ENCODE measurements around the gene CRIP2. TPM values are rescaled to one million over a fixed set of nuclear protein-coding genes. Genes with fewer than 3 reads are reported as not detected.

Gene CRIP2
- total RNA-seq, 1 donor from 2014 or later: 78.5 TPM

DNA sequence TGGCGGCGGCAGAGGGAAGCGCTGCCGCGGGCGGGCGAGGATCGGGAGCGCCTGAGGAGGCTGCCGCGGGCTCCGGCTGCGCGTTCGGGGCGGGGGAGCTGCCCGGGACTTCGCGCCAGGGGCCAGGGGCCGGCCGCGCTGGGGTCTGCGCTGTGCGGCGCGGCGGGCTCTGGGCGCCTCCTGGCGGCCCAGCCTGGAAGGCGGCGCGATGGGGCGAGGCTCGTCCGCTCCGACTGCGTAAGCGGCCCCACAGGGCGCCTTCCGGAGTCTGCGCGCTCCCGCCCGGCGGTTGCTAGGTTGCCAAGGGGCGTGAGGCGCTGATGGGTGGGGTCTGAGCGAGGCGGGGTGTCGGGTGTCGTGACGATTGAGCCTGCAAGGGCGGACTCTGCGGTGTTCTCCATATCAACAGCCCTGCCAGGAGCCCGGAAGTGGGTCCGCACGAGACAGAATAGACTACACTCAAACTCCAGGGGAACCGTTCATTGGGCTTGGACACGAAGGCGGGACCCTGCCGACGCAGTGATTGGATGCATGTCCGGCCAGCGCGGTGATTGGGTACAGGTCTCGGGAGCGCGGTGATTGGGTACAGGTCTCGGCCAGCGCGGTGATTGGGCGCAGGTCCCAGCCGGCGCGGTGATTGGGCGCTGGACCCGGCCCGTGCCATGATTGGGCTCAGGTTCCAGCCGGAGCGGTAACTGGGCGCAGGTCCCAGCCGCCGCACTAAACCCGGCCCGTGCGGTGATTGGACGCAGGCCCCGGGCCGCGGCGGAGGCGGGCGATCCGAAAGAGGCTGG lies 16.1 kb downstream of the CRIP2 start, which contains the start of gene TEDC1:
Gene TEDC1 (plus strand): TSS at position 675 of the 794 bp plus-strand sequence. CDS start 130 bp downstream, outside the sequence.
- peaks cover 16% of the 10 kb centered on the region for H3K27me3 Mint-ChIP-seq (ENCODE audit: unreplicated experiment)
- peak; percentile 75 for TF ChIP-seq CTCF (IDR thresholded peaks at IDR 0.05; ENCODE audit: partially characterized antibody, unreplicated experiment)
- H3K4me1 Mint-ChIP-seq (ENCODE audit: low read depth, unreplicated experiment): peaks cover 2% of the 10 kb centered on the region
- peak; percentile 97 for DNase-seq
- peak within 1 kb of the TSS; percentile 86 for H3K4me3 Mint-ChIP-seq (ENCODE audit: unreplicated experiment)
- peaks cover 5% of the 10 kb centered on the region for H3K9me3 Mint-ChIP-seq (ENCODE audit: unreplicated experiment)
- H3K27ac Mint-ChIP-seq (ENCODE audit: unreplicated experiment): peak within 1 kb of the TSS; percentile 86
- no peaks in the 10 kb centered on the region for H3K36me3 Mint-ChIP-seq (ENCODE audit: unreplicated experiment)

- DNase-seq: peak; percentile 63
- peaks cover 2% of the 10 kb centered on the region for H3K4me1 Mint-ChIP-seq (ENCODE audit: low read depth, unreplicated experiment)
- peak overlapping the region; percentile 86 for H3K4me3 Mint-ChIP-seq (ENCODE audit: unreplicated experiment)
- H3K27me3 Mint-ChIP-seq (ENCODE audit: unreplicated experiment): peaks cover 14% of the 10 kb centered on the region
- TF ChIP-seq CTCF (IDR thresholded peaks at IDR 0.05; ENCODE audit: partially characterized antibody, unreplicated experiment): no peak
- peaks cover 5% of the 10 kb centered on the region for H3K9me3 Mint-ChIP-seq (ENCODE audit: unreplicated experiment)
- H3K27ac Mint-ChIP-seq (ENCODE audit: unreplicated experiment): peak overlapping the region; percentile 52
- no peaks in the 10 kb centered on the region for H3K36me3 Mint-ChIP-seq (ENCODE audit: unreplicated experiment)
Observed at GRCh38 chr14:105491366-105491973, 16.8 kb downstream of the CRIP2 start.

GRCh38 chr14:105492031-105492970 lies 17.7 kb downstream of the CRIP2 start:
- Mint-ChIP-seq H3K27me3 (ENCODE audit: unreplicated experiment) (peaks cover 14% of the 10 kb centered on the region), H3K9me3 (ENCODE audit: unreplicated experiment) (peaks cover 5% of the 10 kb centered on the region), H3K27ac (ENCODE audit: unreplicated experiment) (peak overlapping the region; percentile 52), H3K4me3 (ENCODE audit: unreplicated experiment) (peak overlapping the region; percentile 86), H3K36me3 (ENCODE audit: unreplicated experiment) (no peaks in the 10 kb centered on the region), H3K4me1 (ENCODE audit: low read depth, unreplicated experiment) (peaks cover 2% of the 10 kb centered on the region)
- peak; percentile 13 for TF ChIP-seq CTCF (IDR thresholded peaks at IDR 0.05; ENCODE audit: partially characterized antibody, unreplicated experiment)
- DNase-seq: peak; percentile 14

DNA sequence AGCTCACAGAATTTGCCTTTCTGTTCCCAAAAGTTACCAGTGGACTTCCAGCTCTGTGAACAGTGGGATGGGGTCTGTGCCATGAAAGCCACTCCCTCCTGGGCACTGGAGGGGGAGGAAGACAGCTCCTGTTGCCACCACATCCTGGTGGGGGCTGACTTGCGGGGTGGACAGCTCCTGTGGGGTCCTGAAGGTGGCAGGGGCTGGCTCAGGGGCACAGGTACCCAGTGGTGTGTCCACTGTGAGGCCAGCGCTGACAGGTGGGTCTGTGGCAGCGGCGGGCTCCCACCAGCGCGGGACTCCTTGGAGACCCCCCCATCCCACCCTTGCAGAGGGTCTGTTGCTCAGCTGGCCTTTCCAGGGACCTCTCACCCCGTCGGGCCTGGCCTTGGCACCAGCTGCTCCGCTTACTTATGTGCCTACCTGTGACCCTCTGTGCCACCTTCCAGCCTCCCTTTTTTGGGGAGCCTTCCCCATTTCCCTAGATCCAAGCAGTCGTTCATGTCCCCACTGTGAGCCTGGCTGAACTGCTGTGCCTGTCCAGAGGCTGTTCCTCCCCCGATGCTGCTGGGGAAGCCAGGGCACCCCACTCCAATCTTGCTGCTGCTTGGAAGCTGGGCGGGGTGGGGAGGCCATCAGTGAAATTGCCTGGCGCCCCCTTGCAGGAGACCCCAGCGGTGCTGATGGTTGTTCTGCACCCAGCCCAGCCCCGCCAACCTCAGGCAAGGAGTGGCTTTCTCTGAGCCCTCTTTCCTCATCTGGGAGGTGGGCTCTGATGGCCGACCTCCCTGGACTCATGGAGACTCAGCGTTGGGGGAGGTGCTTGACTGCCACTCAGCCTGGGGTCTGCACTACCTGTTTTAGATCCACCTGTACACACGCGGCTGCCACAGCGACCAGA lies 18.6 kb downstream of the CRIP2 start:
- Mint-ChIP-seq H3K4me1 (ENCODE audit: low read depth, unreplicated experiment) (peaks cover 2% of the 10 kb centered on the region), H3K9me3 (ENCODE audit: unreplicated experiment) (peaks cover 7% of the 10 kb centered on the region), H3K27ac (ENCODE audit: unreplicated experiment) (no peak overlapping the region), H3K27me3 (ENCODE audit: unreplicated experiment) (peaks cover 16% of the 10 kb centered on the region), H3K4me3 (ENCODE audit: unreplicated experiment) (no peak overlapping the region), H3K36me3 (ENCODE audit: unreplicated experiment) (no peaks in the 10 kb centered on the region)
- DNase-seq: peak; percentile 33
- TF ChIP-seq CTCF (IDR thresholded peaks at IDR 0.05; ENCODE audit: partially characterized antibody, unreplicated experiment): no peak
